ENCODE results near the gene FYCO1. TPM values are rescaled to one million over a fixed set of nuclear protein-coding genes. Genes with fewer than 3 reads are reported as not detected.
A peak's percentile ranks its signal among the peaks of the same experiment; 100 is the strongest.

FYCO1 gene
- total and polyA plus RNA-seq, 10 donors = 5.2 to 40.1 (median 30.5) TPM

DNA sequence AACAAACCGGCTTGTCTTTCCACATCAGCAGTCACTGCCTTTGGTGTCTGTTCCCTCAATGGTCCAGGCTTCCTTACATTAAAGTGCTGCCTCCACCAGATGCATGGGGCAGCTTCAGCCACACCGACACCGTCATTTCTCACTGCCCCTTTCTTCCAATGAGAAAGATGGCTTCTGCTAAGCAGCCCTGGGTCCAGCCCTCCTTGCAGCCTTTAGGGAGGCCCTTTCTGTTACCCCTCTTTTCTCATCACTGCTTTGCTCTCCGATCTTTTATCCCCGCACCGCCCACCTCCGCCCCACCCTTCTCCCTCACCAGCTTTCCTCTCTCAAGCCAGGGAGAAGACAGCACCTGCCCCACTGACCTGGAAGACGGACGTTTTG, 80.6 kb downstream of the FYCO1 start:
- peaks cover 0 to 45% (median 12%) of the 10 kb centered on the region in 6 donors for H3K36me3 ChIP-seq
- no peak for DNase-seq

GRCh38 chr3:45914362-45915058, 81.1 kb downstream of the FYCO1 start:
- Histone ChIP-seq H3K9me3 (no peaks in the 10 kb centered on the region), H3K27ac (peak overlapping the region in 3 of 8 donors; percentile 65 to 68 (median 66)), H3K4me1 (peaks cover 5 to 64% (median 23%) of the 10 kb centered on the region in 6 donors), H3K36me3 (peaks cover 0 to 40% (median 10%) of the 10 kb centered on the region in 6 donors), H3K27me3 (replicated peaks in 1 of 7) (no peaks in the 10 kb centered on the region), H3K4me3 (peak overlapping the region in 1 of 8 donors; percentile 45)
- 86 to 94% (median 87%) methylated on average over 7 of the region's 7 CpGs for WGBS, 5 donors
- DNase-seq = no peak
- TF ChIP-seq POLR2A (IDR thresholded peaks at IDR 0.05) (no peak), POLR2AphosphoS5 (IDR thresholded peaks at IDR 0.05) (no peak), CTCF (IDR thresholded peaks at IDR 0.05 in 8 of 11, conservative IDR thresholded peaks at IDR 0.05 in 3 of 11) (no peak)
- intact Hi-C loops (cut with DNase I; ENCODE audit: low total_unique reads) = no loop called here

More for the DNA sequence above, 80.6 kb downstream of the FYCO1 start:
- Histone ChIP-seq H3K27me3 (replicated peaks in 1 of 7) (no peaks in the 10 kb centered on the region), H3K4me3 (peak overlapping the region in 2 of 8 donors; percentile 2 to 45), H3K27ac (peak overlapping the region in 5 of 8 donors; percentile 34 to 68 (median 65)), H3K4me1 (peaks cover 5 to 58% (median 23%) of the 10 kb centered on the region in 6 donors), H3K9me3 (no peaks in the 10 kb centered on the region)
- WGBS, 5 donors = 74 to 83% (median 80%) methylated on average over 9 of the region's 9 CpGs
- TF ChIP-seq POLR2AphosphoS5 (IDR thresholded peaks at IDR 0.05) (no peak), CTCF (IDR thresholded peaks at IDR 0.05 in 8 of 11, conservative IDR thresholded peaks at IDR 0.05 in 3 of 11) (no peak), POLR2A (IDR thresholded peaks at IDR 0.05) (no peak)
- intact Hi-C loops (cut with DNase I; ENCODE audit: low total_unique reads) = no loop called here

DNA sequence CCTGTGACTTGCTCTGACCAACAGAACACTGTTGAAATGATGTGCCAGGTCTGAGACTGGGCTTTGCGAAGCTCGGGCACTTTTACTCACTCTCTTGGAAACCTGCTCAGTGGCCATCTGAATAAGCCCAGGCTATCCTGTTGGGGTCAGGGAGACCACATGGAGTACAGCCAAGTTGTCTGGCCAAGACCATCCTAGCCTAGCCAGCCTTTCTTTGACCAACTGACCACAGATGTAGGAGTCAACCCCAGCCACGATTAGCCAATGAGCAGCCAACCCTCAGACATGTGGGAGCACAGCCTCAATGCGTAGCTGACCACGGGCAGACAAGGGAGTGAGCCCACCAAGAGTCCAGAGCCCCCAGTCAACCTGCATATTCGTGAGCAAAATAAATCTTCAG, 83.2 kb downstream of the FYCO1 start:
- Histone ChIP-seq H3K4me1 (peaks cover 9 to 84% (median 36%) of the 10 kb centered on the region in 6 donors), H3K27me3 (replicated peaks in 1 of 7) (no peaks in the 10 kb centered on the region), H3K9me3 (no peaks in the 10 kb centered on the region), H3K36me3 (peaks cover 0 to 19% (median 0%) of the 10 kb centered on the region in 6 donors), H3K27ac (peak overlapping the region in 2 of 8 donors; percentile 22 to 41), H3K4me3 (no peak overlapping the region)
- WGBS, 5 donors = 90 to 93% (median 91%) methylated on average over 6 of the region's 6 CpGs
- no peak for DNase-seq
- intact Hi-C loops (cut with DNase I; ENCODE audit: low total_unique reads) = no loop called here
- TF ChIP-seq CTCF (IDR thresholded peaks at IDR 0.05 in 8 of 11, conservative IDR thresholded peaks at IDR 0.05 in 3 of 11) = no peak
- no peak for TF ChIP-seq POLR2AphosphoS5 (IDR thresholded peaks at IDR 0.05)
- no peak for TF ChIP-seq POLR2A (IDR thresholded peaks at IDR 0.05)

- peak overlapping the region in 3 of 8 donors; percentile 29 to 41 (median 38) for H3K27ac ChIP-seq
- H3K27me3 ChIP-seq (replicated peaks in 1 of 7) = no peaks in the 10 kb centered on the region
- H3K36me3 ChIP-seq = peaks cover 0 to 15% (median 0%) of the 10 kb centered on the region in 6 donors
- no peak for TF ChIP-seq POLR2AphosphoS5 (IDR thresholded peaks at IDR 0.05)
- TF ChIP-seq CTCF (IDR thresholded peaks at IDR 0.05 in 8 of 11, conservative IDR thresholded peaks at IDR 0.05 in 3 of 11) = no peak
- TF ChIP-seq POLR2A (IDR thresholded peaks at IDR 0.05) = no peak
- 83 to 94% (median 87%) methylated on average over 11 of the region's 11 CpGs for WGBS, 5 donors
- intact Hi-C loops (cut with DNase I; ENCODE audit: low total_unique reads) = no loop called here
- no peak for DNase-seq
- H3K4me1 ChIP-seq = peaks cover 9 to 86% (median 35%) of the 10 kb centered on the region in 6 donors
- no peak overlapping the region for H3K4me3 ChIP-seq
- H3K9me3 ChIP-seq = no peaks in the 10 kb centered on the region
Observed at GRCh38 chr3:45911511-45912226, 84.0 kb downstream of the FYCO1 start.
